Thyroid gland (tissue), 4 donors: Measurements from ENCODE around the gene GGT1.
"Not testable (repeated sequence)": the region's sequence is repeated elsewhere in the genome, so short reads cannot be mapped to it uniquely, and the experiment has no call there.

Experiments used
- POLR2A ChIP-seq, 2 donors: fragments of 450-650 bp; IDR thresholded peaks; one replicate each; pipeline ENCODE4 v1.6.1; 2017; ENCODE audit warnings: antibody characterized with exemption in 2 of 2, mild to moderate bottlenecking in 2 of 2, moderate library complexity in 1 of 2
- TF ChIP-seq, protein P1 (sequence below), 6 experiments: fragments of 200-600 bp in 3 of 6; fragments of 450-650 bp in 3 of 6; sonication (generic) in 3 of 6; IDR thresholded peaks; one replicate each; pipeline ENCODE4 v1.5.1; 2016 to 2019; ENCODE audit warnings: antibody characterized with exemption in 6 of 6, mild to moderate bottlenecking in 2 of 6, inconsistent platforms in 1 of 6, moderate library complexity in 1 of 6

DNA sequence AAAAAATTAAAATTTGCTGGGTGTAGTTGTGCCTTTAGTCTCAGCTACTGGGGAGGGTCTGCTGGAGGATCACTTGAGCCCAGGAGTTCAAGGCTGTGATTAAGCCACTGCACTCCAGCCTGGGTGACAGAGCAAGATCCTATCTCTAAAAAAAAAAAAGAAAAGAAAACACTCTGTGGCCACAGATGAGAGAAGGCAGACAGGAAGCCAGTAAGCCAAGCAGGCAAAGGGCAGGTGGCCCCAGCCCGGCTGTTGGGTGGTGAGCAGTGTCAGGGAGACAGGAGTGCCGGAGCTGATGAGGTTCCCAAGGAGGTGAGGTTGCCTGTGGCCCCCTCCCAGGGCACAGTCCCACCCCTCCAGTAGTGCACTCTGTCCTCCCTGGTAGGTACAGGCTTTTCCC is 19.6 kb downstream of the GGT1 start:
- TF ChIP-seq, protein P1, sequence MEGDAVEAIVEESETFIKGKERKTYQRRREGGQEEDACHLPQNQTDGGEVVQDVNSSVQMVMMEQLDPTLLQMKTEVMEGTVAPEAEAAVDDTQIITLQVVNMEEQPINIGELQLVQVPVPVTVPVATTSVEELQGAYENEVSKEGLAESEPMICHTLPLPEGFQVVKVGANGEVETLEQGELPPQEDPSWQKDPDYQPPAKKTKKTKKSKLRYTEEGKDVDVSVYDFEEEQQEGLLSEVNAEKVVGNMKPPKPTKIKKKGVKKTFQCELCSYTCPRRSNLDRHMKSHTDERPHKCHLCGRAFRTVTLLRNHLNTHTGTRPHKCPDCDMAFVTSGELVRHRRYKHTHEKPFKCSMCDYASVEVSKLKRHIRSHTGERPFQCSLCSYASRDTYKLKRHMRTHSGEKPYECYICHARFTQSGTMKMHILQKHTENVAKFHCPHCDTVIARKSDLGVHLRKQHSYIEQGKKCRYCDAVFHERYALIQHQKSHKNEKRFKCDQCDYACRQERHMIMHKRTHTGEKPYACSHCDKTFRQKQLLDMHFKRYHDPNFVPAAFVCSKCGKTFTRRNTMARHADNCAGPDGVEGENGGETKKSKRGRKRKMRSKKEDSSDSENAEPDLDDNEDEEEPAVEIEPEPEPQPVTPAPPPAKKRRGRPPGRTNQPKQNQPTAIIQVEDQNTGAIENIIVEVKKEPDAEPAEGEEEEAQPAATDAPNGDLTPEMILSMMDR (IDR thresholded peaks at IDR 0.05): not testable (repeated sequence)
- TF ChIP-seq POLR2A (IDR thresholded peaks at IDR 0.05): not testable (repeated sequence)
